Suppressor macrophage treated with lipopolysaccharide for 4 hours (primary cell): ENCODE data around the gene XCL2.
"Not testable (repeated sequence)": the region's sequence is repeated elsewhere in the genome, so short reads cannot be mapped to it uniquely, and the experiment has no call there.

Experiments
- DNase-seq: peaks from one replicate; pipeline ENCODE4 v3.0.0-alpha.2; 2020

XCL2 gene, protein sequence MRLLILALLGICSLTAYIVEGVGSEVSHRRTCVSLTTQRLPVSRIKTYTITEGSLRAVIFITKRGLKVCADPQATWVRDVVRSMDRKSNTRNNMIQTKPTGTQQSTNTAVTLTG

DNA sequence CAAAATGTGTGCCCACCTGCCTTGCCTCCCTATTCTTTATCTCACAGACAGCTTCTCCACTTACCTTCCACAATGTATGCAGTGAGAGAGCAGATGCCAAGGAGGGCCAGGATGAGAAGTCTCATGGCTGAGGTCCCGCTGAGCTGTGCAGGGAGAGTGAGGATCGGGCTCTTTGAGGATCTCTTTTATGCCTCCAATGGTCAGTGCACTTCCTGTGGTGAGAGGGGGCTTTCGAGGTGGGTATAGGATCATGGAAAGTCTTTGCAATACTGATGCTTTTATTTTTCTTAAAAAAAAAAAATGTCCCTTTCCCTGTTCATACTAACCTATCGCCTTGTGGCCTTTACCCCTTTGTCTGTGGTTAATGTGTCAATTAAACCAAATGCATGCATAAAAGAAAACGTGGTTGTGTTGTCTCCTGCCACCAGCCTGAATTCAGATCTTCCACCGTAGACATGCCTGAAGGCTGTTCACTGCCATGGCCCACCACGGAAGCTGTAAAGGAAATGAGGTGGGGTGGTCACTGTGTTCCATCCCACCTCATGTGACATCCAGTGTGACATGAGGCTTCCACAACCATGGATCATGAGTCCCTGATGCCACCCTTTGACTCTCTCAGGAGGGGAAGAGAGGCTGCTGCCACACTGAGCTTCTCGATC is at the start of gene XCL2:
TSS of gene XCL2 (minus strand) at position 158 of the 659 bp plus-strand sequence. CDS start at position 125, 33 bp downstream.
- DNase-seq = not testable (repeated sequence)

DNA sequence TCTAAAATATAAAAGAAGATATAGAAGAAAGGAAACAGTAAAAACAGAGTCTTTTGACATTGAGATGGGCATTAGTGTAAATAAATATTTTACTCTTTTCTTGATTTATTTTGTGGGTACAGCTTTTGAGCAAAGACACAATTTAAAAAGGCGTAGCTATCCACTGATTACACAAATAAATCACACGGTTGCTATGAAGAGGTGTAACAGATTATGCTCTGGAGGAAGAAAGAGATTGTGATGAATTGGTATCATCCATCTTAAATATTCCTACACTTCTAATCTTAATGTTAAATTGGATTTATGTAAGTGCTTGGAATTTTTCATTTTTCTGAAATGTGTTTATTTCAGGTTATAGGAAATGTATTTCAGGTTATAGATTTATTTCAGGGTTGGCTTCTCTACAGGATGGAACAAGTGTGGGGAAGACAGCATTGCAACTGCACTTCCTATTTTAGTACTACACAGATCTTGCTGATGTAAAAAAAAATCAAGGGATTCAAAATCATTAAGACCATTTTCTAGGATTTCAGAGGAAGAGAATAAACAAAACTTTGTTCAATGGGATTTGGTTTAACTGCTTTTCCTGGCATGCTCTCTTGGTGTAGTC is 47.9 kb upstream of the XCL2 start:
- no peak for DNase-seq

DNA sequence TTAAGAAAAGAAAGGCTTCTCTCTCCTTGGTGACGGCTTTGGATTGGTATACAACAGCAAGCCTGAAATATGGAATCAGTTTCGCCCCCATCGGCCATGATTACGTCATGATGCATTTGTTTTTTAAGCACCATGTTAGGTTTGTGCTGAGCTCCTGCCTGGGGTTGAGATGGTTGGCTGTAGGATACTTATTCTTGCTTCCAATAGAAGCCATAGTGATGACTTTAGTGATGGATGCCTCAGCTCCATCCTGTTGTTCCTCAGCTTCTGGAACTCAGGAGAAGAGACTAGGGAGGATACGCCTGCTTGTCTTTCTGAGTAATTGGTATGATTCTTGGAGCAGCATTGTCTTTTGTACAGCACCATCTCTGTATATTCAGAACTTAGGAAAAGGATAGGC is 47.3 kb upstream of the XCL2 start:
- no peak for DNase-seq

DNA sequence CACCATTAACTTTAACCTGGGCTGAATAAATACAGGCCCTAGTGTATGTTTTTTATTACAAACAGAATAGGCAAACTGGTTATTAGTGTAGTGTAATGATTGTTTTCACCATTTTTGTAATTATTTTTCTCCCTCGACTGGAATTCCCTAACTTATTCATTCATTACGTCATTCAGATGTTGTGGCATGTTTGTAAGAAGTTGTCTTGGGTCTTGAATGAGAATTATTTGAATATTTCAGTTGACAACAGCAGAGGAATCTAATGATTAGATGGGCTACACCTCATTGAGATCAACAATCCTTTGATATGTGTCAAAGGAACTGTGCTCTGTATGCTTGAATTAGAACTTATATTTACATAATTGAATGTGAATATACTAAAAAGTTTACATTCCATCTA is 45.4 kb upstream of the XCL2 start:
- no peak for DNase-seq

DNA sequence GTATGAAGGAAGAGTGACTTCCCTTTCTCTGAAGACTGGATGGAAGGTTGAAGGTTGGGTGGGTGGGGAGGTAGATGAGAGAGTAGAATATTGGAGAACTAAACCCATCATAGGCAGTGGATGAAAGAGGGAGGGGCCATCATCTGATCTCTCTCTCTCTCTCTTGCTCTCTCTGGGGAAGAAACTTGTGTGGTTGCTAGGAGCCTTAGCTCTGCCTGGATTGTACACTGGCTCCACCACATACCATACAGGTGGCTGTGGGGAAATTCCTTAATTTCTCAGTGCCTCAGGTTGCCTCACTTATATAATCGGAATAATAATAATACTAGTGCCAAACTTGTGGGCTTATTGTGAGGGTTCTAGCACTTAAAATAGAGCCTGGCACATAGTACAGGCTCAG is 42.1 kb upstream of the XCL2 start:
- DNase-seq = no peak

DNA sequence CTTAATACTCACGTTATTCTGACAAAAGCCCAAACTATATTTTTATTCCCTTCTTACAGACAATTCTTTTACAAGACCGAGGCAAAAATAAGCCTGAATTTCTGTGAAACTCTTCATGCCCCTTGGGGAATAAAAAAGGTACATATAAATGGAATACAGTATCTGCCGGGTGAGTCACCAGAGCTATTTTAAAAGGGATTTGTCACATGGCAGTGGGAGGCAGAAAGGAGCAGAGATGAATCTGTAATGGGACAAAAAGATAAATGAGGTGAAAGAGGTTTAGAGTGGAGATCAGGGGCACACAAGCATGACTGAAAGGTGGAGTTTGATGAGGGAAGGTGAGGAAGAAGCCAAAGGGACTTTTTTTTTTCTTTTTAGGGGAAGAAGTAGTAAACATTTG is 41.4 kb upstream of the XCL2 start:
- no peak for DNase-seq

DNA sequence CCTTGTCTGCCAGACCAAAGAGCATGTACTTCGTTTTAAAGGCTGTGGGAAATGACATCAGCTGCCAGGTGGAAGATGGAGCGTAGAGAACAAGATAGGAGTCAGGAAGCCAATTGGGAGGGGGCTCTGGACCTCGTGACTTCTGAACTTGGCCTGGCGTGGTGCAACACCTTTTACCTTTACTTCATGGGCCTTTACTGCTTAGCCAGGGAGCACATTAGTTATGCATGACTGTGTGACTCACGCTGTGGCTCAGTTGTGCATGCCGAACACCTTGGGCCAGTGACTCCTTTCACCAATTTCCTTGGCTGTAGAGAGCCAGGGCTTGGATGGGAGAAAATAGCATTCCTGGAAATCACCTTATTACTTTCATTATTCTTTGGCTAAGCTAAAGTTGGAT is 39.8 kb upstream of the XCL2 start:
- DNase-seq = no peak

DNA sequence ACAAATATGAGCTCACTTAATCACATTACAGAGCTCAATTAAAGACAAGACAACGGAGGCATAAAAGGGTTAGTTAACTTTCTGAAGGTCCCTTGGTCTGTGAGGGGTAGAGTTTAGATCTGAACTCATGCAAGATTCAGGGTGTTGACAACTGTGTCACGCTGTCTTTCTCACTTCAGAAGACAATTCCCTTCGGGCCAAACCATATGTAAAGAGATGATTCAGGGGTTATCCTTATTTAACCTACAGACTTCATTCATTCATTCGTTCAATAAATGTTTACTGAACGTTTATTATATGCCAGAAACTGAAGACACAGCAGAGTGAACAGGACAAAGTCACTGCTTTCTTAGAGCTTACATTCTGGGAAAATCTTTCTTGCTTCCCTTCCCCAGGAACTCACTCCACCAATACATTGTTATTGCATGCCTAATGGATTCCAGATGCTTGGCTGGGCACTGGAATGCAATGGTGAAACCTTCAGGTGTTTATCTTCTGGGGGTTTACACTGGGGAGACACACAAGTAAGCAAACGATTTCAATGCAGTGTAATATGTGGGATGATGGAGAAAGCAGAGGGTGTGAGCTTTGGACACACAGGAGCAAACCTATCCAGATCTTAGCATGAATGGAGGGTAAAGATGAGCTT is 39.0 kb upstream of the XCL2 start:
- DNase-seq = no peak

DNA sequence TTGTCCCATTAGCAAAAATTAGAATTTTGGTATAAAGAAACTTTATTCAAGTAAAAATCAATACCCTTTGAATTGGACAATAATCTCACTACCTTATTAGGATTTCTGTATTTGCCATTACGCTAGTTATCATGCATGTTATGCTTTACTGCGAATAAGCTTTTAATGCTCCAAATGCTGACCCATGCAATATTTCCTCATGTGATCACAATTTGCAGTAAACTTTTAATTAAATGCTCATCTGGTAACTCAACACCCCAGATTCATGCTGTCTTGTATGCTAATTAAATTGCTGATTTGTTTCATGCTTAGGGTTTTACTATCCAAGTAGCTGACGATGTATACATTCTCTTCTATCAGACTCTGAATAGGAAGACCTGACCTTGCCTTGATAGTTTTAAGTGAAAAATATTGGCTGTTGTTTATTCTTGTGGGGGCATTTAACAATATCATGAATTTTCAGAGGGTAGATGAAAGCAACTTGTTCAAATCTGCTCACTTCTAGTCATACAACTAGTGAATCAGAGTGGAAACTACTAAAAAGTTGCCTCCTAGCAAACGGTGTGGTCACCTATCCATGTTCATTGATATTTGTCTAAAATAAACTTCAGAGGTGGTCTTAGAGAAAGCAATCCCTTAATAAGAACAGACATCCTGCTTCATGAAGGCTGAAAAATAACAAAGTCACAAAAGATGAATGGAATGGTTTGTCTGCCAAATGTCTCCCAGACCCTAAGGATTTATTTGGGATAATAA is 38.2 kb upstream of the XCL2 start:
- no peak for DNase-seq

DNA sequence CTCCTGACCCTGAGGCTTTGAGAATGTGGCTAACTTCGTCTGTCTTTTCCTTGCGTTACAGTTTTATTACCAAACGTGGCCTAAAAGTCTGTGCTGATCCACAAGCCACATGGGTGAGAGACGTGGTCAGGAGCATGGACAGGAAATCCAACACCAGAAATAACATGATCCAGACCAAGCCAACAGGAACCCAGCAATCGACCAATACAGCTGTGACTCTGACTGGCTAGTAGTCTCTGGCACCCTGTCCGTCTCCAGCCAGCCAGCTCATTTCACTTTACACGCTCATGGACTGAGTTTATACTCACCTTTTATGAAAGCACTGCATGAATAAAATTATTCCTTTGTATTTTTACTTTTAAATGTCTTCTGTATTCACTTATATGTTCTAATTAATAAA is 37.2 kb upstream of the XCL2 start:
- DNase-seq = not testable (repeated sequence)

DNA sequence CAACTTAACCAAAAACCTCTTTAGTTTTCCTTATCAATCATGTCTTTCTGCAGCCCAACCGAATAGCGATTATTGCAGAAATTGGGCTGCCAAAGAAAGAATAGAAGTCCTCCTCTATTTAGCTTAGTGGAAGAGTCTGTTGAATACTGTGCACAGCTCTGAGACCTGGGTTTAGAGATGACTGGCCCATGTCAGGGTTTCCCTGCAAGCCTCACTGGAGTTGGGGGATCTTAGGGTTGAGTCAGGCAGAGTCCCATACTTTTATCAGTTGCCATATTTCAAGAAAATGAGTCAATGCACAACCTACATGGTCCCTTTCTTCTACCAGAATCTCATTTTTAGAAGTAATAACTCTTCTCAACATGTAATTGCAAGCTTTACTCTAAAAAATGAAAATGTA is 36.5 kb upstream of the XCL2 start:
- DNase-seq = not testable (repeated sequence)

DNA sequence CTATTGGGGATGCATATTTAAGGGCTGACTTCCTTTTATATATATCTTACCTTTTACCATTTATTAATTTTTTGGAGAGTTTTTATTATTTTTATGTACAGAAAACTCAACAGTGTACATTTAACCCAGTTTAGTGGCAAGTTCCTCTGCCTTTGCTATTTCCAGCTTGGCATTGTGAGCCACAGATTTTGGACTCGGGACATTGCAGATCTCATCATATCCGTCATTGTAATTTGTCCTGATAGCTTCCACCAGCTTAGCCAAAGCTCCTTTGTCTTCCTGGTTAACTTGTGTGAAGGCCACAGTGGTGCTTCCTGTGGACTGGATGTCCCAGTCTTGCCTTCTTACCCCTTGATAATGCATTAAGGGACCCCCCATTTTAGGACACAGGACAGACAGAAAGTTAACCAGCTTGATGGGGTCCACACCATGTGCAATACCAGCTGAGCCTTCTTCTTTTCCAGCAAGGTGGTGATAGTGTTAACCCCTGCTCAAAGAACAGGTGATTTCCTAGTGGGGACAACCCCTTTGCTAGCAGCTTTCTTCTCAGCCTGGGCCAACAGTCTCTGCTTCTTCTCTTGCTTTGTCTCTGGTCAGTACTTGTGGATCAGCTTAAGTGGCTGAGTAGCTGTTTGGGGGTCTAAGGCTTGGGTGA is 34.9 kb upstream of the XCL2 start:
- DNase-seq = not testable (repeated sequence)

DNA sequence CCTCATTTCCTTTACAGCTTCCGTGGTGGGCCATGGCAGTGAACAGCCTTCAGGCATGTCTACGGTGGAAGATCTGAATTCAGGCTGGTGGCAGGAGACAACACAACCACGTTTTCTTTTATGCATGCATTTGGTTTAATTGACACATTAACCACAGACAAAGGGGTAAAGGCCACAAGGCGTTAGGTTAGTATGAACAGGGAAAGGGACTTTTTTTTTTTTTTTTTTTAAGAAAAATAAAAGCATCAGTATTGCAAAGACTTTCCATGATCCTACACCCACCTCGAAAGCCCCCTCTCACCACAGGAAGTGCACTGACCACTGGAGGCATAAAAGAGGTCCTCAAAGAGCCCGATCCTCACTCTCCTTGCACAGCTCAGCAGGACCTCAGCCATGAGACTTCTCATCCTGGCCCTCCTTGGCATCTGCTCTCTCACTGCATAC is 32.5 kb upstream of the XCL2 start, which contains the start of gene XCL1:
TSS of gene XCL1 (plus strand) at position 361 of the 444 bp plus-strand sequence. CDS start at position 394, 33 bp downstream.
- not testable (repeated sequence) for DNase-seq

DNA sequence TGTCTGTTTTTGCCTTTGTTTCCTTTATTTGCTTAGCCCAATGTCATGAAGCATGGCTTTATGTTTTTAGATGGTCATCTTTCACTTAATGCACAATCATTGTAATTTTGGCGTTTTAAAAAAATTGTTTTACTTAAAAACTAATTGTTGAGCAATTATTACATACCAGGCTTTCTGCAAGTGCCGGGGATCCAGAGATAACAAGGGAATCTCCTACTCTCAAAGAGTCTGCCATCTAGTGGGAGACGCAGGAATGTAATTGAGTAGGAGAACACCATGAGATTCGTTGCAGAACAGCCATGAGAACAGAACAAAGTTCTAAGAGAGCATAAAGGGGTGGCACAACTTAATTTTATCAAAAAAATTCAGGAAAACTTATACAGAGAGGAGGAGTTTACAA is 30.4 kb upstream of the XCL2 start:
- peak; percentile 49 for DNase-seq

DNA sequence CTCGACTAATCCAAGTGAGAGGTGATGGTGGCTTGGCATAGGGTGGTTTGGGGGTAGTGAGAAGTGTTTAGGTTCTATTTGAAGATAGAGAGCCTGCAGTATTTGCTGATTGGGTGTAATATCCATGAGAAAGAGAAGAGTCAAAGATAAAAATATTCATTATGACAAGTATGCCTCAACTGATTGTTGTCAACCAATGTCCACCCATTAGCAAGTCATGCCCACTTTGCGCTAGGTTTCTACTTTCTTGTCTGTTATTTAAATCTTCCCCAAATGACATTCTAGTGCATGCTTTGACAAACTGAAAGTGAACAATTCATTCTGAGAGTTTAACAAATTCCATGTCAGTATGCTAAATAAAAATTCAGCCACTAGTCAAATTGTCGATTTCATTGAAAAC is 28.8 kb upstream of the XCL2 start:
- no peak for DNase-seq

DNA sequence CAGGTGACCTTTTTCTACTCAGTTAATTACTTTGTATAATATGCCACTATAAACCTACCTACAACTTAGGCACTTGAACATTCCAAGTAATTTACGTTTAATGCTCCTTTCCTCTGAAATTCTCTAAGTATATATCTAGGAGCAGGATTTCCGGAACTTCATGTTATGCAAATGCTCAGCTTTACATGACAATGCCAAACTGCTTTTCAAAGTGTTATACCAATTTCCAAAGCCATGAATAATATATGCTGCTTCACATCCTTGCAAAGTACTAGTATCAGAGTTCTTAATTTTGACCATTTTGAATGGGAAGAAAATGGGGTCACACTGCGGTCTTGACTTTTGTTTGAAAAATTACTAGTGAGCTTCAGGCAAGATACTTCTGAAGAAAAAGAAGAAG is 26.9 kb upstream of the XCL2 start:
- DNase-seq = no peak

DNA sequence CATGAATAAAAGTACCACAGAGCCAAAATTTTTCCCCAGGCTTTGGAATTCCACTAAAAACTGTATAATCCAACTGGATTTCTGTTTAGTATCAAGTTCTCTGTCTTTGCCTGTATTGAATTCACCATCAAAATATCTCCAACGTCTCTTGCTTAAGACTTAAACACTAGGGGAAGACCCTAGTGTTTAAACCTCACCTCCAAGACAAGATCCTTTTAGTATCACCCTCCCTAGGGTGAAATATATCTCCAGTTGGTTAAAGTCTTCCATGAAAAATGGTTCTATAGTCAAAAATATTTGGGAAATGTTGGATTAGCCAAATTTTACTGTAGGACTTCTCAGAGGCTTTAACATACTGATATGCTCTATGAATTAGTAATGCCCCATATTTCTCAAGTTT is 24.5 kb upstream of the XCL2 start:
- no peak for DNase-seq

DNA sequence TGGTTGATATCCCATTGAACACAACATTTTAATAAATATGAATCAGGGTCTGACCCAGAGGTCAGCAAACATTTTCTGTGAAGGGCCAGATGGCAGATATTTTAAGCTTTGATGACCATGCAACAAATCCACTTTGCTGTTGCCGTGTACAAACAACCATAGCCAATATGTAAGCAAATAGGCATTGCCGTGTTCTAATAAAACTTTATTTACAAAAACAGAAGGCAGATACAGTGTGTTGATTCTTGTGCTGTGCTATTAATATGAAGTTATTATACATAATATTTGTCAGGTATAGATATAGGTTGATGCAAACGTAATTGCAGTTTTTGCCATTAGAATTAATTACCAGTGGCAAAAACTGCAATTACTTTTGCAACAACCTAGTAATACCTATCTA is 23.8 kb upstream of the XCL2 start:
- no peak for DNase-seq

DNA sequence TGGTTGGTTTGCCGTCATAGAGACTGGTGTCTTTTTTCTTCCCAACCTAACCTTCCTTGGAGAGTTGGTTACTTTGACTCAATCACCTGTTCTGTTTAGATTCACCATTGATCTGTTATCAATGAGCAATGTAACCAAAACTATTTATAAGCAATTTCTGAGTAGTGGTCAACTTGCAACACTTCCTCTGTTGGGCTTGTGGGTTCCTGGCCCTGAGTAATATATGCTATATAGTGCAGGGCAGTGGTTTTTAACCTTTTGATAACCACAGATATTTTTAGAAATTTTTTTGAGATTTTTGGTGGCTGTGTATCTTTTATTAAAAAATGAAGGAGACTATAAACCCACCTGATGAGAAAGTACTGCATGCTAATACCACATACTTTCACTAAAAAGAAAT is 23.2 kb upstream of the XCL2 start:
- DNase-seq = no peak

DNA sequence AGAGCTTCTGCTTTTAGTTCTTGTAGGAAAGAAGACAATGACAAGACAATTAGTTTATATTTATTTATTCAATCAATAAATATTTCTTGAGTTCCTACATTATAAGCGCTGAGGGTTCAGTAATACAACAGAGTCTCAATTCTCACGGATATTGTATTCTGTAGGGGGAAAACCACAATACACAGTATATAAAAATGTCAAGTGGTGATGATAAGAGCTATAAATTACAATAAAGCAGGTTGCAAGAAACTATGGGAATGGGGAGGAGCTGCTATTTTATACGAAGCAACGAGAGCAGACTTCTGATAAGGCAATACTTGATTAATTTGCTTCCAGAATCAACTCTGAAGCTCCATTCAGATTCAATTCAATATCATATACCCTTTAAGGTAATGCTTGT is 22.0 kb upstream of the XCL2 start:
- DNase-seq = no peak

DNA sequence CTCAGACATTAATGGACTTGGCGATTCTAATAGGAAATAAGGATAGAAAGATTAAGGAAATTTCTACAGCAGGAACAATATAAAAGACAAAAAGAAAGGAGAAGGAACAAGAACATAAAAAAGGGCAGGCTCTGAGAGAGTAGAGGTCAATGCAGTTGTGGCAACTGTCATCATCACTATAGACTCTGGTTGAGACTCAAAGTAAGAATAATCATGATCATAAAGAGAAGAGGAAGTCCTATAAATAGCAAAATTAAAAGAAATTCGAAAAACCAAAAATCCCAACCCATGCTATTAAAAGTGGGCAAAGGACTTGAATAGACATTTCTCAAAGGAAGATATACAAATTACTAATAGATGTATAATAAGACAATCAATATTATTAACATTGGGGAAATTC is 18.2 kb upstream of the XCL2 start:
- DNase-seq = no peak

DNA sequence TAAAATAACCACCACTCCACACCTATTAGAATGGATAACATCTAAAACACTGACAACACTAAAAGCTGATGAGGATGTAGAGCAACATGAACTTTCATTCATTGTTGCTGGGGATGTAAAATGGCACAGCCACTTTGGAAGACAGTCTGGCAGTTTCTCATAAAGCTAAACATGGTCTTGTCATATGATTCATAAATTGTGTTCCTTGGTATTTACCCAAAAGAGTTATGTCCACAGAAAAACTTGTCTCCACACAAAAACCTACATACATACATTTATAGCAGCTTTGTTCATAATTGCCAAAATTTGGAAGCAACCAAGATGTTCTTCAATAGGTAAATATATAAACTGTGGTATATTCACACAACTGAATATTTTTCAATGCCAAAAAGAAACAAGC is 16.6 kb upstream of the XCL2 start:
- DNase-seq = no peak

DNA sequence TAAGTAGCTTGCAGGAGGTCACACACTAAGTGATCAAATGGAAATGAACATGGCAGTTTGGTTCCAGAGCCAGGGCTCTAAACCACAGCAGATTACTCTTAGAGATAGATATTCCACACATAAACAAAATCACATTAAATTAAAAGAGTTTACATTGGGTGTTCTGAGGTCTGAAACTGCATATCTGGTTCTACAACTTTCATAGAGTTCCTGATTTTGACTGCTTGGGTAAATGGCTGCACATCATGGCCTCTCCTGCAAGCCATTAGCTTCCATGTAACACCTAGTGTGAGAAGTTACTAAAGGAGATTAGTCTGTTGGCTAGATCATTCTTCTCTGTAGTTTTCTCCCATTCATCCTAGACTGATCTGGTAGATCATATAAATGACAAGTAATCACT is 12.8 kb upstream of the XCL2 start:
- no peak for DNase-seq
